SK-MEL-5 (cell line): ENCODE measurements around the gene BTRC. TPM values are rescaled to one million over a fixed set of nuclear protein-coding genes. Genes with fewer than 3 reads are reported as not detected.
"Not testable (repeated sequence)": the region's sequence is repeated elsewhere in the genome, so short reads cannot be mapped to it uniquely, and the experiment has no call there.

Experiments used
- DNase-seq: peaks from one replicate; pipeline ENCODE4 v3.0.0-alpha.2; 2016; ENCODE audit warnings: low read depth, low spot score
- in situ Hi-C: cut with HindIII; loops from 2 replicates; pipeline ENCODE4 v1.10.0; 2016; ENCODE audit warnings: low sequenced_read_pairs, high pct_unique_total_duplicates, low pct_unique_long_range_greater_than_20kb
- total RNA-seq: library from RNA; depleted of rRNA; stranded (reverse); fragments of >200 nt; shearing (Covaris generic); gene quantifications from 2 replicates; pipeline ENCODE4 v1.2.3, GENCODE V29; 2014

BTRC gene
- total RNA-seq, 1 experiment from 2014 or later: 6.3 TPM

DNA sequence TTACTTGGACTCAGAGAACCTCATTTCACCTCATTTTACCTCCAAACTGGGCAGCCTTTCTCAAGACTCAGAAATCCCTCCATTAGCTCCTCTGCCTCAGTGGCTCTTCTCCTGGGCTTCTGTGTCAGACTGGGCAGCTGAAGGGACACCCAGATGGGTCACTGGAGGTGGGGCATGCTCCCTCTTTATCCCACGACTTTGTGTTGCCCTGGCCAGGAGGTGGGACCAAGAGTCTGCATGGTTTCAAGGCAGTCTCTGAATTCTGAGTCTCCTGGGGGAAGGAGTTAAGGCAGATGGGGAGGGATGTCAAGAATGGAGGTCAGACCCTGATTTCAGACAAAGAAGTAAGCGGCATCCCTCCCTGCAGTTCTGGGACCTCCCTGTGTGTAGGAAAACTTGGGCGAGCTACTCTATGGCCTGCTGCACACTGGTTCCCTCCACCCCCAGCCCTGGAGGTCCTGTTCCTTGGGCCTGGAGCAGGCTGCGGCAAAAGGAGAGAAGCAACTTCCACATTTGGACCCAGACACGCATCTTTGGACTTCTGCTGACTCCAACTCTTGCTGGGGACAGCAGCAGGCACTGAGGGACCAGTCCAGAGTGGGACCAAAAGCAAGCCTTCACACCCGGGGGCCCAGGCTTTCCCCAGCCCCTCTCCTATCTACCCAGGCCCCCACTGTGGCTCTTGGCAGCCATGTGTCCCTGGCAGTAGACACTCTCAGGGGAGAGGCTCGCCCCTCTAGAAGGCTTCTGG, 223.3 kb downstream of the BTRC start:
- DNase-seq: no peak
- in situ Hi-C loops: no loop called here

DNA sequence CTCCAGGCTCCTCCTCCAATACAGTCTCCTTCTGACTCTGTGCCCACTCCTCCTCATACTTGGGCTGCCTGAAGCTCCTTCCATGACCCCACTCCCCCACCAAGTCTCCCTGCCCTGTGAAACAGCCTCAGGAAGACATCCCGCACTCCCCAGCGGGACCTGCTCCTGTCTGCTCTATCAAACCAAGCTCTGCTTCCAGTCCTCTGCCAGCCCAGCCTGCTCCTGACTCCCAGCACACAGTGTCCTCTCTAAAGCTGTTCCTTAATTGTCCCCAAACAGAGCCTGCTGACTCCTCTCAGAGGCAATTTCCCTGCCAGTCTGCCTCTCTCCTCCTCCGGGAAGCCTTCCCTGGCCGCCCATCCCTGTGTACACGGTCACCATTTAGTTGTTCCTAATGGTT, 224.2 kb downstream of the BTRC start:
- in situ Hi-C loops: no loop called here
- no peak for DNase-seq

DNA sequence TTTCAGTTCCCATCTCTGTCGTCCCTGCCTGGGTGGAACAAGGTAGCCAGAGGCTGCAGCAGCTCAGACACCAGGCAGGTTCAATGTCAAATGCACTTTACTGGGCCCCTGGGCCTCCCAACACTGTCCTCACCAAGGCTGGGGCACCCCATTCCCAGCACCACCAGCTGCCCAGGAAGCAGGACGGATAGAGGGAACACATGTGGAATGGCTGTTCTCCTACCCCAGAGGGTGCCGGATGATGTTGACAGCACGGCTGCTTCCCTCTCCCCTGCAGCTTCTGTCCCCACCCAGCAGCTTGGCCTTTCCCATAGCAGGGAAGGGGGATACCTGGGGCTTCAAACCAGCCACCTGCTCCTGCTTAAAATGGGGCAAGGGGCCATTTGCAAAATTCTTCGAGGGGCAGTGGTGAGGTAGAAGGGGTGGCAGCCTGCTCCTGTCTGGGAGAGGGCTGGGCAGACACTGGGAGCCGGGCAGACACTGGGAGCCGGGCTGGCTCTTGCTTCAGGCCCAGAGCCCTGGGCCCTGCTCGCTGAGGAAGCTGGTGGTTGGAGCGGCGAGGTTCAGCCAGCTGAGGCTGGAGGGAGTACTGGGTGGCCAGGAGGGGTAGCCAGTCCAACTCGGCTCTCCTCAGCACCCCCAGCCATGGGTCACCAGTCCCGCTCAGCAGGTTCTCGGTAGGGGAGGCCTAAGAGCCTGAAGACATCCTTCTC, 225.0 kb downstream of the BTRC start:
- in situ Hi-C loops: no loop called here
- no peak for DNase-seq

DNA sequence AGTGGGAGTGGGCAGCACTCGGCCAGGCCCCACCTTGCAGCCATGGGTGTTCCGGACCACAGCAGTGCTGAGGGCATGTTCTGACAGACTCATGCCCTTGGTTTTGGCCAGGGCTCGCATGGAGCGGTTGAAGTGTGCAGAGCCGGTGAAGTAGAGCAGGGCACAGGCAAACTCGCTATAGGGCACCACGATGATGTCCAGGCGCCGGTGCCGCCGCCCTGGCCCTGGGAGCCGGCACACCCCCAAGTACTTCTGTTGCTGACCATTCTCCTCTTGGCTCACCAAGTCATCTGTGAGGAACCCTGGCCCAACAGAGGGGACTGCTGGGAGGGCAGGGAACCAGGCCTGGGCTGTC, 225.5 kb downstream of the BTRC start:
- in situ Hi-C loops: no loop called here
- no peak for DNase-seq

DNA sequence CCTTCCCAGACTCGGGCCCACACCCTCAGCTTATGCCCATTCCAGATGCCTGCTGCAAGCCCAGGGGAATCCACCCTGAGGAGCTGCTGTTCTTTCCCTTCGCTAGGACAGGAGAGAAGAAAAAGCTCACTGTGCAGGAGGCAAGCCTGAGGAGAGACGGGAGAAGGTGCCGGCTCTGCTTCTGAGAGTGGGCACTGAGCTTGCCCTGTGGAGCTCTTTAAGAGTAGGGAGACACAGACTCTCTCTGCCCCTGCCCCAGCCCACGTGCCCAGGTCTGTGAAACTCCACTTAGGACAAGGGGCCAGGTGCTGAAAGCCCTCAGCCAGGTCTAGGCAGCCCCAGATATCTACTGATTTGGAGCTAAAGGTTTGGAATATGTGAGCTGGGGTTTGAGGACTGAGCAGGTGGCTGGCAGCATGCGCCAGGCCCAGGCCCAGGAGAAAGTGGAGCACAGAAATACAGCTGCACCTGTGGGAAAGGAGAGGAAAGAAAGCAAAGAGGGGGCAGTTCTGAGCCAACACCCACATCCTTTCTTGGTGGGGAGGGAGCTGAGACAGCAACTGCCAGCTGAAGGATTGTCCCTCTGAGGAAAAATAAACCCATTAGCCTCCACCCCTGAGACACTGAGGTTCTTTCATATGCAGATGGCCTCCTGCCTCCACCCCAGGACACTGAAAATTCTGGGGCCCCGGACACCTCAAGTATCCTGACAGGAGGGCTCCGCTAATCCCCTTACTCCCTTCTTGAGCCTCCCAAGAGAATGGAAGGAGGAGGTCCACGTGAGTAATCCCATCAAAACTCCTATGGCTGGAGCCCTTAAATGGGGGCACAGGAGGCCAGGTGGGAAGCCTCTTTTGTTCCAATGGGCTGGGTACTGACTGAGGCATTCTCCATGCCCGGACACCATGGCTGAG, 226.8 kb downstream of the BTRC start:
- DNase-seq: no peak
- in situ Hi-C loops: no loop called here

DNA sequence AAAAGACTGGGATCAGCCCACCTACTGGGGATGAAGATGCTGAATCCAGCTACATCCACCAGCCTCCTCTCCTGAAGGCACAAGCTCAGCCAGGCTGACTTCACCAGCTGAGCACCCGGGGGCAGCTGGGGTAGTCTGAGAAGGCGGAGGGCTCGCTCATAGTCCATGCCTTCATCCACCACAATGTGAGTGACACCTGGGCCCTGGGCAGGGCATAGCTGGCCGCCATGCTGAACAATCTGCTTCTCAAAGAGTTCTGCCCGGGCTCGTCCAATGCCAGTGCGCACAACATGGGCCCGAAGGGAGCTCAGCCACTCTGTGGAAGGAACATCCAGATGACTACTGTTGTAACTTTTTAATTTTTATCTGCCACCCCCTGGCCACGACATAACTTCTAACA, 231.9 kb downstream of the BTRC start:
- in situ Hi-C loops: no loop called here
- DNase-seq: no peak

DNA sequence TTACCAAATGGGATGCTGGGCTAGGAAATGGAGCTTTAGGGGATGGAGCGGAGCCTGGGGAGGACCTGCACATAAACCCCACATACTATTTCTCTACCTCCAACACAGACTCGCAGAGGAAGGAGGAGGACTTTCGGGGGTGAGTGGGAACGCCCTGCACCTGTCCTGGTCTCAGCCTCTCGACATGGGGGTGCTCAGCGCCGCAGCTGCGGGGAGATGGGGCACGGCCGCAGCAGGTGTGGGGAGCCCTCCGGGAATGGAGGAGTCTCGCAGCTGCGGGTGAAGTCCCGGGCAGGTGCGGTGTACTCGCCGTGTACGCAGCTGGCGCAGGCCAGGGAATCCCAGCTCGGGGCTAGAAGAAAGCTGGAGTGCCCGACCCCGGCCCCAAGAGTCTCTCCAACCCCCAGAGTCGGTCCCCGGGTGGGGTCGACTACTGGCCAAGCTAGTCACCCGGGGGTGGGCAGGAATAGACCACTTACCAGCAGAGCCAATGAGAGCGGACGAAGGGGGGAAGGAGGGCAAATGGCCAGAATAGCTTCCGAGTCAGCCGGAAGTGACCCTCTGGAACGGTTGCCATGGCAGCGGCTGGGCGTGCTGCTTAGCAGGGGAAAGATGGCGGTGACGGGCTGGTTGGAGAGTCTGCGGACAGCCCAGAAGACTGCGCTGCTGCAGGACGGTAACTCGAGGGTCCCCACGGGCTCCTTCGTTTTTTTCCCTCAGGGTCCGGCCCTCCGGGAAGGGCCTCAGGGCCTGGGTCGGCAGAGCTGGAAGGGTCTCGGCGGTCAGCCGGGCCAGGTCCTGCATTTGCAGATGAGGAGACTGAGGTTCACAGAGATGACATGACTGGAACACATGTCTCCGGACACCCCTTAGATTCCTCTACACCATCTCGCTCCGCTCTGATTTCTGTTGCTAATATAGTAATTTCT, 234.0 kb downstream of the BTRC start, which contains the start of the genes DPCD and POLL:
Gene DPCD, plus strand, starts transcription at position 597 of the 929 bp plus-strand sequence. Its CDS starts 16 bp downstream, at position 613.
Gene POLL, minus strand, starts transcription at position 533 of the 929 bp plus-strand sequence. CDS start 897 bp downstream, outside the sequence.
- in situ Hi-C loops: no loop called here
- DNase-seq: peak; percentile 94

DNA sequence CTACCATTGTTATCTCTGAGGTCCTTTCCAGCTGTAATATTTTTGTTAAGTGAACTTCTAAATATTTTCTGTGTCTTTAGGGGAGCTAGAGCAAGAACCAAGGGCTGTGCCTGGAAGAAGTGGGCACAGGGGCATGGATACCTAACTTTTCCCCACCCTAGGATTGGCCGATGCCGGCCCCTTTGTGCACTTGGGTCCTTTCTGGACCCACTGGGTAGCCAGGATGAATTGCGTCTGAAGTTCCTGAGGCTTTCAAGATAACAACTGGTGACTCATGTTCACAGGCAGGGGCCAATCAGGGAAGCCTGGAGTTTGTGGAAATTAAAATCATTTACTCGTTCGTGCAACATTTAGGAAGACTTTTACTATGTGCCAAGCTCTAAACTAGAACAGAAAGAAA, 234.9 kb downstream of the BTRC start:
- peak; percentile 49 for DNase-seq
- in situ Hi-C loops: no loop called here

DNA sequence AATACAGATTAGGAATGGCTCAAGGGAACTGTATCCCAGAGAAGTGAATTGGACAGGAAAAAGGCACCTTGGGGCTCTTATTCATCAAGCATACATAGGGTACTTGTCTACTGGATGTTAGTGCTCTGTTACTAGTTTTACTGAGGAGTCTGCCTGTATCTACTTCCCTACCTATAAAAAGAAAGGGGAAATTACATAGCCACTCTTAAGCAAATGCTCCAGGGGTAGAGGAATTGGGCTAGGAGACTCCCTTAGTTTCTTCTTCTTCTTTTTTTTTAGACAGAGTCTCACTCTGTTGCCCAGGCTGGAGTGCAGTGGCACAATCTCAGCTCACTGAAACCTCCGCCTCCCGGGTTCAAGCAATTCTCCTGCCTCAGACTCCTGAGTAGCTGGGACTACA, 239.4 kb downstream of the BTRC start:
- DNase-seq, in situ Hi-C loops: not testable (repeated sequence)

DNA sequence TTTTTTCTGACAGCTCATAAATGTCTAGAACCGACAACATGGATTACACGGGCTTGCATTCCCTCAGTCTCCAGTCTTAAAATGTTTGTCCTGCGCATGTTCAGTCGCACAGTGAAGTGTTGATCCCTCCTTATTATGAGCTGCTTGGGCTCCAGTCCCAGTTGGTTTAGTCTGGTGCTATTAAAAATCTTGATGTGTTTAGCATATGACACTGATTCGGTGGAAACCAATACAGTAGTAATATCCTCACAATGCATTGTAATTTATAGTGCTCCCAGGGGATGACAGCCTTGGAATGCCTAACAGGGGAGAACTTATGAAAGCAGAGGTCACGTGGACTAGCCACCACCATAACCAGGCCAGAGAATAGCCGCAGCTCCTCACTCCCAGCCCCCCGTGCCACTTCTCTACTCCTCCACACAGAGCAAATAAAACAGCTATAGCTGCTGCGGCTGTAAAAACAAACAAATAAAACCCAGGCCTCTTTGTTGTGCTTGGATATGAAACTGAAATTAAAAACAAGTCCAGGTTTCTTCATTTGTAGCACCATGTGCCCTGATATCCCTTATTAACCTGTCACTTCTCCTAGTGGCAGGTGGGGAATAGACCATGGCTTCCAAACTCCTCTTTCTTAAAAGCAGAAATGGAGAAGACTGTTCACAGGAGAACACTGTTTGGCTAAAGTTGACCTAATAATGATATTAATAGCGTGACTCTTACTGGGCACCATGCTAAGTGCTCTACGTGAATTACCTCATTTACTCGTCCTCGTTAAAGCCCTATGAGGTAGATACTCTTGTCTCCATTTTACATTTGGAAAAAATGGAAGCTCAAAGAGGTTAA, 241.8 kb downstream of the BTRC start:
- peak; percentile 27 for DNase-seq
- in situ Hi-C loops: no loop called here

DNA sequence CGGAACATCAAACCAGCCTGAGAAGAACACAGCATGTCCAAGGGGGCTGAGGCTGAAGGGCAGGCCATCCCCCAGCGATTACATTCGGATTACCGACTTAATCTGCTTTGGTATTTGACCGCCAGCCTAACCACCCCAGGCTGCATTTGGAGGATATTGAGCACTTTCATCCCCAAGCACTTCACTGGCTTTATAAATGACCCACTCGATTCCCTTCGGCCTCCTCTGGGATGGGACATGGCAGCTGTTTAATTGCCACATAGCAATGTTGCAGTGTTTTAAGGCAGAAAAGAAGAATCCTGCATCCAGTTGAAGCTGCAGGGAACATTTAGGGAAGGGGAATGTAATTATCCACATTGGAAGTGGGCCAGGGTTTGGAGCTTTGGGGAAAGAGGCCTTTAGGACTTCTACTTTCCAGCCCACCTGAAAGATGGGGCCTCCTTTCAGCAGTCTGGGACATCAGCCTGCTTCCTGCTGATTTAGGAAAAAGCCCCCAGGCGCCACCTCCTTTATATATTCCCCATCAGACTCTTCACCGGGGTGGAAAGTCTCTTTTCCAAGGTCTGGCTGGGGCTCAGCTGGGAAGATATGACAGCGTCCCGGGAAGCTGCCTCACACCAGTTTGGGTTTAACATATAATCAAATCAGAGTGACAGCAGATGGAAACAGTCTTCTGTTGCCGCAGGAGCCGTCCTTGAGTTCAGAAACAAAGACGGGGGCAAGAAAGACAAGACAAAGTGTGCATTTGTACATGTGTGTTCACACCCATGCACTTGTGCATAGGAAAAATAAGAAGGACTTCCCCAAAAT, 243.3 kb downstream of the BTRC start:
- DNase-seq: no peak
- in situ Hi-C loops: no loop called here

DNA sequence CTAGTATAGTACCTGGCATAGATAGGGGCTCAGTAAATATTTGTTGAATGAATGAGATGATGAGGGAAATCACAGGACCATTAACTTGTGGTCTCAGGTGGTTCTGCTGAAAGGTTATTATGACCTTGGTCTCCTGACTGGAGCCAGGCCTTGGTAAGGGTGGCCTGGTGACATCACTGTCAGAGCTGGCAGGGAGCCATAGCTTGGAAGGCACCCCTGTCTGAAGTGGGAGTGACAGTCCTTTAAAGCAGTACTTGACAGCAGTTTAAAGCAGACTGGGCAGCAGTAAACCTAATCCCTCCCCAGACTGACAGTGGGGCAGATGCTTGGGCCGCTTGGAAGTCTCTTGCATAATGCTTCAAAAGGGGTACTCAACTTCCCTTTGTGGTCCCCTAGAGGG, 247.6 kb downstream of the BTRC start:
- DNase-seq: no peak
- in situ Hi-C loops: no loop called here

DNA sequence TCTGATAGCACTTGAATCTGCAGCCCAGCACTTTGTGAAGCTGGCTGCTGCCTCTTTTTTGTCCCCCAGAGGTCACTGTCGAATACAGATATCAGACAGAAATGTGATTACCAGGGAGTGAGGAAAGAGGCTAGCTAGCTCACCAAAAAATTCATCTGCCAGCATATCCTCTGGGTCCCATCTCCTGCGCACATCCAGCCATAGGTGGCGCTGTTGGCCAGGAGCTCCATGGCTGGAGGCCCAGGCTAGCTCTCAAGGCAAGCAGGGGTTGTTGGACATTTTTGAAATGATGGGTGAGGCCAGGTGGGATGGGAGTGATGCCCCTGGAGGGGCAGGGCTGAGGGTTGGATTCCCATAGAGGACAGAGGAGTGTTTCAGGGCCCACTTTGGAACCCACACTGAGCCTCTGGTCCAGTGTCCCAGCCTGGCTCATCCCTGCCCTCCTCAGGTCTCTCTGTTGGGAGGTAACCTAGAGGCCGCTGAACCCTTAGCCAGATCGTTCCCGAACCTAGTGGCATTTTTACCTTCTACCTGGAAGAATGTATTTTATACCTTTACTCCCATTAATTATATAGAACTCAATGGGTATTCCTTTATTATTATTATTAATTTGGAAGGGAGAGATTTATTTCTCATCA, 248.9 kb downstream of the BTRC start:
- in situ Hi-C loops: no loop called here
- peak; percentile 91 for DNase-seq
